ENCODE measurements around the gene MED13L. TPM values are rescaled to one million over a fixed set of nuclear protein-coding genes. Genes with fewer than 3 reads are reported as not detected.

The MED13L gene
- polyA plus RNA-seq, 1 of the 3 experiments (the other 2 are of a cell fraction), result 17.1 TPM

- Histone ChIP-seq H3K4me3 (ENCODE audit: low read depth in 2 of 2, low read length in 1 of 2) (no peak overlapping the region), H3K27ac (ENCODE audit: low read depth in 2 of 2, low read length in 1 of 2) (no peak overlapping the region), H3K27me3 (ENCODE audit: insufficient read depth) (no peaks in the 10 kb centered on the region), H2AFZ (ENCODE audit: low read depth) (no peak overlapping the region), H3K4me2 (no peak overlapping the region), H3K79me2 (ENCODE audit: insufficient read depth) (no peaks in the 10 kb centered on the region; the same call in 1 of the 2 replicates), H3K9me2 (no peaks in the 10 kb centered on the region), H4K20me1 (ENCODE audit: insufficient read depth) (no peaks in the 10 kb centered on the region), H3F3A (replicated peaks; ENCODE audit: insufficient read depth) (peaks cover 21% of the 10 kb centered on the region), H3K9me3 (no peaks in the 10 kb centered on the region), H3K36me3 (replicated peaks in 1 of 2; ENCODE audit: control insufficient read depth in 1 of 2, insufficient read depth in 2 of 2, low read length in 1 of 2) (no peaks in the 10 kb centered on the region), H3K9ac (no peak overlapping the region), H3K4me1 (ENCODE audit: control insufficient read depth in 1 of 2, insufficient read depth in 2 of 2, low read depth in 1 of 2, low read length in 1 of 2) (peaks cover 14 to 19% of the 10 kb centered on the region in 2 experiments)
- DNase-seq, result no peak
- TF ChIP-seq EZH2phosphoT487 (IDR thresholded peaks at IDR 0.05; ENCODE audit: borderline replicate concordance, low read depth) (no peak), SIN3A (IDR thresholded peaks at IDR 0.05; ENCODE audit: borderline replicate concordance, low read depth, low read length) (no peak), RXRA (IDR thresholded peaks at IDR 0.05; ENCODE audit: borderline replicate concordance, low read depth) (no peak), JUND (IDR thresholded peaks at IDR 0.05) (no peak), PBX3 (IDR thresholded peaks at IDR 0.05) (no peak), TEAD4 (IDR thresholded peaks at IDR 0.05; ENCODE audit: borderline replicate concordance, insufficient read depth) (no peak), FOSL2 (IDR thresholded peaks at IDR 0.05; ENCODE audit: borderline replicate concordance, low read depth) (no peak), RFX5 (IDR thresholded peaks at IDR 0.05; ENCODE audit: low read length) (no peak), SMC3 (IDR thresholded peaks at IDR 0.05; ENCODE audit: low read depth, low read length) (no peak), RCOR1 (IDR thresholded peaks at IDR 0.05; ENCODE audit: low read length) (no peak), POLR2AphosphoS5 (IDR thresholded peaks at IDR 0.05; ENCODE audit: low read depth, low read length) (no peak), EP300 (IDR thresholded peaks at IDR 0.05; ENCODE audit: borderline replicate concordance in 1 of 2, low read depth in 1 of 2, low read length in 1 of 2) (no peak), MEF2A (IDR thresholded peaks at IDR 0.05; ENCODE audit: borderline replicate concordance, low read depth) (no peak), FOXJ3 (CRISPR knock-in tag; IDR thresholded peaks at IDR 0.05) (no peak)
- TF ChIP-seq, protein P1, sequence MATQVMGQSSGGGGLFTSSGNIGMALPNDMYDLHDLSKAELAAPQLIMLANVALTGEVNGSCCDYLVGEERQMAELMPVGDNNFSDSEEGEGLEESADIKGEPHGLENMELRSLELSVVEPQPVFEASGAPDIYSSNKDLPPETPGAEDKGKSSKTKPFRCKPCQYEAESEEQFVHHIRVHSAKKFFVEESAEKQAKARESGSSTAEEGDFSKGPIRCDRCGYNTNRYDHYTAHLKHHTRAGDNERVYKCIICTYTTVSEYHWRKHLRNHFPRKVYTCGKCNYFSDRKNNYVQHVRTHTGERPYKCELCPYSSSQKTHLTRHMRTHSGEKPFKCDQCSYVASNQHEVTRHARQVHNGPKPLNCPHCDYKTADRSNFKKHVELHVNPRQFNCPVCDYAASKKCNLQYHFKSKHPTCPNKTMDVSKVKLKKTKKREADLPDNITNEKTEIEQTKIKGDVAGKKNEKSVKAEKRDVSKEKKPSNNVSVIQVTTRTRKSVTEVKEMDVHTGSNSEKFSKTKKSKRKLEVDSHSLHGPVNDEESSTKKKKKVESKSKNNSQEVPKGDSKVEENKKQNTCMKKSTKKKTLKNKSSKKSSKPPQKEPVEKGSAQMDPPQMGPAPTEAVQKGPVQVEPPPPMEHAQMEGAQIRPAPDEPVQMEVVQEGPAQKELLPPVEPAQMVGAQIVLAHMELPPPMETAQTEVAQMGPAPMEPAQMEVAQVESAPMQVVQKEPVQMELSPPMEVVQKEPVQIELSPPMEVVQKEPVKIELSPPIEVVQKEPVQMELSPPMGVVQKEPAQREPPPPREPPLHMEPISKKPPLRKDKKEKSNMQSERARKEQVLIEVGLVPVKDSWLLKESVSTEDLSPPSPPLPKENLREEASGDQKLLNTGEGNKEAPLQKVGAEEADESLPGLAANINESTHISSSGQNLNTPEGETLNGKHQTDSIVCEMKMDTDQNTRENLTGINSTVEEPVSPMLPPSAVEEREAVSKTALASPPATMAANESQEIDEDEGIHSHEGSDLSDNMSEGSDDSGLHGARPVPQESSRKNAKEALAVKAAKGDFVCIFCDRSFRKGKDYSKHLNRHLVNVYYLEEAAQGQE (IDR thresholded peaks at IDR 0.05; ENCODE audit: low read depth, low read length), result no peak
- TF ChIP-seq, protein P2, sequence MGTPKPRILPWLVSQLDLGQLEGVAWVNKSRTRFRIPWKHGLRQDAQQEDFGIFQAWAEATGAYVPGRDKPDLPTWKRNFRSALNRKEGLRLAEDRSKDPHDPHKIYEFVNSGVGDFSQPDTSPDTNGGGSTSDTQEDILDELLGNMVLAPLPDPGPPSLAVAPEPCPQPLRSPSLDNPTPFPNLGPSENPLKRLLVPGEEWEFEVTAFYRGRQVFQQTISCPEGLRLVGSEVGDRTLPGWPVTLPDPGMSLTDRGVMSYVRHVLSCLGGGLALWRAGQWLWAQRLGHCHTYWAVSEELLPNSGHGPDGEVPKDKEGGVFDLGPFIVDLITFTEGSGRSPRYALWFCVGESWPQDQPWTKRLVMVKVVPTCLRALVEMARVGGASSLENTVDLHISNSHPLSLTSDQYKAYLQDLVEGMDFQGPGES (IDR thresholded peaks at IDR 0.05; ENCODE audit: low read depth, low read length), result no peak
- TF ChIP-seq, protein P3, sequence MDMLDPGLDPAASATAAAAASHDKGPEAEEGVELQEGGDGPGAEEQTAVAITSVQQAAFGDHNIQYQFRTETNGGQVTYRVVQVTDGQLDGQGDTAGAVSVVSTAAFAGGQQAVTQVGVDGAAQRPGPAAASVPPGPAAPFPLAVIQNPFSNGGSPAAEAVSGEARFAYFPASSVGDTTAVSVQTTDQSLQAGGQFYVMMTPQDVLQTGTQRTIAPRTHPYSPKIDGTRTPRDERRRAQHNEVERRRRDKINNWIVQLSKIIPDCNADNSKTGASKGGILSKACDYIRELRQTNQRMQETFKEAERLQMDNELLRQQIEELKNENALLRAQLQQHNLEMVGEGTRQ (IDR thresholded peaks at IDR 0.05; ENCODE audit: borderline replicate concordance, low read depth, low read length), result no peak
- ChIA-PET CTCF (interaction anchor here (0.6 kb wide), 1 partner anchor 1707 kb away, joined by 3 read pairs; no protein-coding TSS in a partner anchor), POLR2A (no interaction called here)
- WGBS (ENCODE audit: low lambda C conversion rate), result 83% methylated on average over 10 of the region's 10 CpGs
Observed at GRCh38 chr12:116323406-116324386, 46.2 kb upstream of the MED13L start.

All from SK-N-SH (cell line).